ENCODE results near the gene CAPZB. TPM values are rescaled to one million over a fixed set of nuclear protein-coding genes. Genes with fewer than 3 reads are reported as not detected.

Gene CAPZB
- total RNA-seq, 4 donors from 2014 or later: 84.2 to 119 (median 102) TPM

GRCh38 chr1:19442154-19443096, 42.9 kb downstream of the CAPZB start:
- TF ChIP-seq, protein P1, sequence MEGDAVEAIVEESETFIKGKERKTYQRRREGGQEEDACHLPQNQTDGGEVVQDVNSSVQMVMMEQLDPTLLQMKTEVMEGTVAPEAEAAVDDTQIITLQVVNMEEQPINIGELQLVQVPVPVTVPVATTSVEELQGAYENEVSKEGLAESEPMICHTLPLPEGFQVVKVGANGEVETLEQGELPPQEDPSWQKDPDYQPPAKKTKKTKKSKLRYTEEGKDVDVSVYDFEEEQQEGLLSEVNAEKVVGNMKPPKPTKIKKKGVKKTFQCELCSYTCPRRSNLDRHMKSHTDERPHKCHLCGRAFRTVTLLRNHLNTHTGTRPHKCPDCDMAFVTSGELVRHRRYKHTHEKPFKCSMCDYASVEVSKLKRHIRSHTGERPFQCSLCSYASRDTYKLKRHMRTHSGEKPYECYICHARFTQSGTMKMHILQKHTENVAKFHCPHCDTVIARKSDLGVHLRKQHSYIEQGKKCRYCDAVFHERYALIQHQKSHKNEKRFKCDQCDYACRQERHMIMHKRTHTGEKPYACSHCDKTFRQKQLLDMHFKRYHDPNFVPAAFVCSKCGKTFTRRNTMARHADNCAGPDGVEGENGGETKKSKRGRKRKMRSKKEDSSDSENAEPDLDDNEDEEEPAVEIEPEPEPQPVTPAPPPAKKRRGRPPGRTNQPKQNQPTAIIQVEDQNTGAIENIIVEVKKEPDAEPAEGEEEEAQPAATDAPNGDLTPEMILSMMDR (IDR thresholded peaks at IDR 0.05; ENCODE audit: low read depth): no peak

GRCh38 chr1:19441048-19441780, 44.1 kb downstream of the CAPZB start:
- TF ChIP-seq, protein P1 (IDR thresholded peaks at IDR 0.05; ENCODE audit: low read depth): no peak

- TF ChIP-seq, protein P1 (IDR thresholded peaks at IDR 0.05; ENCODE audit: low read depth): no peak
These were observed 45.7 kb downstream of the CAPZB start for GRCh38 chr1:19439464-19440171.

GRCh38 chr1:19438516-19439195, 46.7 kb downstream of the CAPZB start:
- TF ChIP-seq, protein P1 (IDR thresholded peaks at IDR 0.05; ENCODE audit: low read depth): no peak

DNA sequence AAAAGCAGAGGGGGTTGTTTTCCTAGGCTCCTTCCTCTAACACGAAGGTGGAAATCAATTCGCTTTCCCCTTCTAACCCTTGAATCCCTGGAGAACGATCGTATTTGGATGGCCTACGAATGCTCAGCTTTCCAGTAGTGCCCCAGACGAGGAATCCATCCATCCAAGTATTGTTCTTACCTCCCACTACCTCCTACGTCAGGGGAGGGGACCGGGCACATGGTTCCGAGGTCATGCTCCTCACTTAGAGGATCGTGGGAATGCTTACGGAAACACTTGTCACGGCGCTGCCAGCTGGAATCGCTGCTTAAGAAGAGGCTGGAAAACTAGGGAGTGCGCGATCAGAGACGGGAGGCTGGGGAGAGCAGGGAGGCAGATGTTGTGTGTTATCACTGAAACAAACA, 47.4 kb downstream of the CAPZB start:
- TF ChIP-seq, protein P1 (IDR thresholded peaks at IDR 0.05; ENCODE audit: low read depth): no peak

DNA sequence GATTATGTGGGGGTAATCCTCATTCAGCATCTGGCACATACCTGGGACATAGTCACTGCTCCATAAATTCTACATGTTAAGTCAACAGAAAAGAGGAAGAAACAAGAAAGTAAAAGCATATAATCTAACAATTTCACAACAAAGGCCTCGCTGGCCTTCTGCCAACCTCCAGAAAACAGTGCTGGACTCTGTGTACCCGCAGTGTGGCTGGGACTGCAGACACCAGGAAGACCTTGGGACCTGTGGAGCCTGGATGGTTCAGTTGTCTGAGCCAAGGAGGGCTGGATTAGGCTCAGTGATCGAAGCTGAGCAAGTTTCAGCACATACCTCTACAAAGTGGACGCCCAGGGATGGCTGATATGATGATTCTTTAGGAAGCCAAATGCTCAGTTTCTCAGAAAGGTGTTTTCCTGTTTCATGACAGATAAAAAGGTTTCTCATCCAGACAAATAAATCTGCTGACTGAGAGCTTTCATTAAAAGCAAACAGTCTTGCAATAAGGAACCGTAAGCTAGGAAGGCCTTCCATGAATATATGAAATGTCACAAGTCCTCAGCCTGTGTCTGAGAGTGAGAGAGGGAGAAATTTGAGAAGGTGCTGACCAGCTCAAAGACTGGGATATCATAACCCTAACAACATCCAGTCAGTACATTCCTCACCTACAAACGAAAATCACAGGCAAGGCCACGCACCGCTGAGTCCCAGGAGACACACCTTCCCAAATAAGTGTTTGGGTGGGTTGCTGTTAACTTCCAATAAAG, 48.4 kb downstream of the CAPZB start:
- TF ChIP-seq, protein P1 (IDR thresholded peaks at IDR 0.05; ENCODE audit: low read depth): no peak

All from subcutaneous adipose tissue (tissue), 4 donors.